UCSD-AML1 (cell line): ENCODE data around the gene POLD3.
"Not testable (repeated sequence)": the region's sequence is repeated elsewhere in the genome, so short reads cannot be mapped to it uniquely, and the experiment has no call there.

Source experiments
- DNase-seq: peaks from one replicate; lab custom pipeline; 2025; ENCODE audit not compliant: unreplicated experiment; lab: John Stamatoyannopoulos, UW

Gene POLD3

DNA sequence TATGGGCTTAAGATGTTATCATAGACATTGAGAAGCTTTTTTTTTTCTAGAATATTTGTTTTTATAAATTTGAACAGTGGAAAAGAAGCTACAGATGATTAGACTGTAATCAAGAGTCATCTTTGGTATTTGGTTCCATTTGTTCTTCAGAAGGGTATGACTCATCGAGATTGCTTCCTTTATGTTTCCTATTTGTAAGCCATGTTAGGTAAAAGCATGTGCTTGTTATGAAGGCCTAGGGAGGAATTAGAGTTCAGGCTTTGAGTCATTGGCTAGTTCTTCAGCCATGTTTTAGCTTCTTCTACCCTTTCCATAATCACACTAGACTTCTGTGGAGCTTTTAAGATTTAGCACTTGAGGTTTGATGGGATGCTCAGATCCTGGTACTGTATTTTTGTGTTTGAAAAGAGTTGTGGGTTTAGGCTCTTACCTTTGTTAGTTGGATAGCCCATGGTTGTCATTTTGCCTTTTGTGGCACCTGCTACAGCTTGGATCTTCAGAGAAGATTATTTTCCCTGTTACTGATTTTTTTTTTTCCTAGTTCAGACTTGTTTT is 44.3 kb downstream of the POLD3 start:
- DNase-seq = no peak

DNA sequence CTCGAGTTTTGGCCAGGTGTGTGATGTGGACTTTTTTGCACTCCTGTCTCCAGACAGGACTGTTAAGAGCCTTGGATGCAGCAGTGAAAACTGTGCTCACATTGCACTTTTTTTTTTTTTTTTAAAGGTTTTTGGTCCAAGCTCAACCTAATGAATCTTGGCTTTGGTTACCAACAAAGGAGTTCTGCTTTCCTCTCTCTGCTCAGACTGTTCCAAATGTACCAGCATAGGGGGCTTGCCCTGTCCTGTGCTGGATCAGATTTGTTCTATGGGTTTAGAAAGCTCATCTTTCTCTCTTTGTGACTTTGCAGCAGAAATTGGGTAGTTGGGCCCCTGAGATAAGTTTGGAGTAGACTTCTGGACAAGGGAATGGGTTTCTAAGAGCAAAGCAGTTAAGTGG is 45.3 kb downstream of the POLD3 start:
- DNase-seq = no peak

DNA sequence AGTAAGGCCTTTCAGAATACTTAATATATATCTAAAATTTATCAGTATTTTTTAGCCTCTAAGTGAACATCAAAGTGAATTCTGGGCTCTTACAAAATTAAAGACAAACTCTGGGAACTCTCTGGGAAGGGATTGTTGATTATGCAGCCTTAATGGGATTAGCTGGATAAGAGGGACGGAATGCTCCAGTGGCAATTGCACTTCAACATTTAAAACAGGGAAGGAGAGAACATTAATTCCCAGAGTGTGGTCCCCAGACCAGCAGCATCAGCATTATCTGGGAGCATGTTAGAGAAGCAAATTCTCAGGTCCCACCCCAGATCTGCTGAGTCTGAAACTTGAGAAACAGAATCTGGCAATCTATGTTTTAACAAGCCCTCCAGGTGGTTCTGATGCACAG is 46.5 kb downstream of the POLD3 start:
- no peak for DNase-seq

DNA sequence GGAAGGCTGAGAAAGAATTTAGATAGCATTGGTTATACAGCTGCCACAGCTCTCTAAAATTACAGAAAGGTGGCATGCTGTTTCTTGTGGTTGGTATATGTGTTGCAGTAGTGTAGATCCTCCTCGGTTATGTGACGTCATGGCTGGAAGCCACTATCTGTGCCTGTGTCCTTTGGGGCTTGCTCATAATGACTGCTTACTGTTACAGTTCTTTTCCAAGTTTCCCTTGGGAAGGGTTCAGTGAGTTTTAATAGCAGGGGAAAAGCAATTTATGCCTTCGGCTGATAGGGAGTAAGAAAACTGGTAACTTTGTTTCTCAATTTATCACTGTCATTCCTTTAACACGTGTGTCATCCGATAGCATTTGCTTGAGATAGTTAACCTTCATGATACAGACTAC is 47.2 kb downstream of the POLD3 start:
- no peak for DNase-seq

DNA sequence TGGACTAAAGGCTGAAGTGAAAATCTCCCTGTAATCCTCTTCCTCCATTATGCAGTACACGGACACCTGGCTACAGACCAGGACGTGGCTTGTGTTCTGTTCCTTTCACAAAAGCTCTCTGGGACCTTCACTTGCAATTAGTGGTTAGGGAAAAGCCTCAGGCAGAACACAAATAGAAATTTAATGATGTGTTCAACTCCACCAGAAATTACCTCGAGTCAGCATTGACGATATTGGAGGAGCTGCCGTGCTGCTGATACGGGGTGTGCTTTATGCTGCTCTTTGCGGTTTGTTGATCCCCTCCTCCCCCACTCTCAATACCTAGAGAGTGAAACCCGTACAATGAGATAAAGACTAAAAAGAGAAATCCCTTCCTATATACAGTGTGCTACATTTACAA is 48.9 kb downstream of the POLD3 start:
- no peak for DNase-seq

DNA sequence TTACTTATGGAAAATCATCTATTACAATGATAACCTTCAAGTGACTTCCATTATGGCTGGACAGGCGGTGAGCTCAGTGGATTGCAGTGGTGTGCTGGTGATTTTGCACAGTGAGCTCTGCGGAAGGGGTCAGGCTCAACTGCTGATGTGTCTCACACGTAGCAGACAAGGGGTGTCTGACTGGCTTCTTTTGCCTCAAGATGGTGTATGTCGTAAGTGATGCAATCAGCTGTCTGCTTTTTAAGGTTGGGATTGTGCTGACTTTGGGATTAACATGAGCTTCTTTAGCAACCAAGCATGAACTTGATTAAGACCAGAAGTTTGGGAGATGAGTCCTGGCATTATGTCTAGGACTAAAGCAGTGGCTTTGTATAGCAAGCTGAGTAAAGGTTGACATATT is 49.5 kb downstream of the POLD3 start:
- no peak for DNase-seq

DNA sequence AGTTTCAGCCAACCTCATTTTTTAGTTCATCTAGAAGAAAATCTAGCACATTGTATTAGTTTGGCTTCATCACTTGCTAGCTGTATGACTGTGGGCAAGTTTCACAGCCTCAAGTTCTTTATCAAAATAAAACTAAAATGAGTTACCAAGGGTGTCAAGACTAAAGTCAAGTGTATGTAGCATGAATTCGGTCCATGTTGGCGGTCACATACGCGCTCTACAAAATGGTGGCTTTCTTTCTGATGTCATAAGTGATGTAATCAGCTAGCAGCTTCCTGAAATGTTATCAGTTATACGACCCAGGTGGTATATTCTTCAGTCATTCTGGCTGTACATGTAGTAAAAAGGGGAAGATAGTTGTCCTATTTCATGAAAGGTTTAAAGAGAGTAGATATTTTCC is 50.5 kb downstream of the POLD3 start:
- DNase-seq = no peak

DNA sequence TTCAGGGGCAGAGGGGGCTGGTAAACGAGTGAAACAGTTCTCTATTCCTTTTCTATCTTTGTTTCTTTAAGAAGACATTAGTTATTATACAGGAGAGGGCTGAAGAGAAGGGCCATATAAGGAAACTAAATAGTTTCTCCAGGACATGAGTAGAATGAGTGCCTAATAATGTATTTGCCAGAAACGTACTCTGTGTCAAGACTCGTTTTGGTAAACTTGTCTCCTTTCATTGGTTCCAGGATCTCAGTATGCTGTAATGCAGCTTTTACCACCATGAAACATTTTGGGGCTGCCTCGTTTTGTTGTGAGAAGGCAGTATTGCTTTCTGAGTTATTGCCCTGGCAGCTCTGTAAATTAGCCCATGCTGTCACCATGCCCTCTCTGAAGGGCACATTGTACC is 51.7 kb downstream of the POLD3 start:
- no peak for DNase-seq

DNA sequence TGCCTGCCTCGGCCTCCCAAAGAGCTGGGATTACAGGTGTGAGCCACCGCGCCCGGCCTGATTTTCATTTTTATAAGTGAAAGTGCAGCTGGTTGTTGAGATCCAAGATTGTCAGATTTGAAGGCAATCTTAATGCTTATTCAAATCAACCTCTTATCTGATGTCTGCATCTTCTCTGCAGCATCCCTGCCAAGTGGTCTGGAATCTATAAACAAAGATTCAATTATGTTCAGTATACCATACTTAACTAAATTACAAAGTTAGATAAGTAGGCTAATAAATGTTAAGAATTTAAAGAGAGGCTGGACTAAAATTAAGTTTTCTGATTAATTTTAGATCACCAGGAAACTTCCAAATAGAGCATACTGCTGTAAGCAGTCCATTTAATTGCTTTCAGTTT is 53.8 kb downstream of the POLD3 start:
- no peak for DNase-seq

DNA sequence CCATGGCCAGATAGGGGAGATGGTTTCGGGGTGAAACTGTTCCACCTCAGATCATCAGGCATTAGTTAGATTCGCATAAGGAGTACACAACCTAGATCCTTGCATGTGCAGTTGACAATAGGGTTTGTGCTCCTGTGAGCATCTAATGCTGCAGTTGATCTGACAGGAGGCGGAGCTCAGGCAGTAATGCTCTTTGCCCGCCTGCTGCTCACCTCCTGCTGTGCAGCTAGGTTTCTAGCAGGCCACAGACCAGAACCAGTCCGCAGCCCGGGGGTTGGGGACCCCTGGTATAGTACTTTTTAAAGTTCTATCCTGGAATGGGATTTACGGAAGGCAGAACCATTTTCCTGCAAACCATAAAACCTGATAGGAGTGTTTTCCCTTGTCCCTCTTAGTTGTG is 54.6 kb downstream of the POLD3 start:
- no peak for DNase-seq

DNA sequence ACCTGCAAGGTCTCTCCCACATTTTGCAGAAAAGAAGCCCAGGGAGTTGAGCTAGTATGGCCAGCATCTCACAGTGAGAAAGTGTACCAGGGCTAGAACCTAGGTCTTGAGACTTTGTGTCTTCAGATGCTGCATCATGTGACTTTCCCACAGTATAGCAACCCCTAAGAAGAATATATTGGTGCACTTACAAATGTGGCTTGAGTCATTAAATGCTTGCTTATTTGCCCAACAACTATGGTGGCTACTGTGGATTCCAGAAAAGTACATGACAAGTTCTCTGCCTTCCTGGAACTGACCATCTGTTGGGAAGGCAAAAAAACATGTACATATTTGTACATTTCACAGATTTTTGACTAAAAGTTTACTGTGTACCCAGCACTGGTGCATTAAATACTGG is 55.0 kb downstream of the POLD3 start:
- DNase-seq = no peak

DNA sequence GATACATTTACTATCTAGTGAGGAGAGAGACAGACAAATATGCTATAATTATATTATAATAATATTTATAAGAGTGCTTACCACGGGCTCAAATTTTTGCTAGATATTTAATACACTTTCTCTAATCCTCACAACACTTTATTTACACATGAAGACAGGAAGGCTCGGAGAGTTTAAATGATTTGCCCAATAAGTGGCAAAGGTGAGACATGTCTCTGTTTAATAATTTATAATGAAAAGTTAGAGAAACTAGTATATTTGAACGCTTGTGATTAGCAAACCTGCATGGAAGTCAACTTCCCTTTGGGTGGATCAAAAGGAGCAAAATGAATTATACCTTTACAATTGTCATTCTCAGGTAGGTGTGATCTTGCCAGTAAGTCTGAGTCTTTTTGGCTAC is 55.4 kb downstream of the POLD3 start:
- no peak for DNase-seq

DNA sequence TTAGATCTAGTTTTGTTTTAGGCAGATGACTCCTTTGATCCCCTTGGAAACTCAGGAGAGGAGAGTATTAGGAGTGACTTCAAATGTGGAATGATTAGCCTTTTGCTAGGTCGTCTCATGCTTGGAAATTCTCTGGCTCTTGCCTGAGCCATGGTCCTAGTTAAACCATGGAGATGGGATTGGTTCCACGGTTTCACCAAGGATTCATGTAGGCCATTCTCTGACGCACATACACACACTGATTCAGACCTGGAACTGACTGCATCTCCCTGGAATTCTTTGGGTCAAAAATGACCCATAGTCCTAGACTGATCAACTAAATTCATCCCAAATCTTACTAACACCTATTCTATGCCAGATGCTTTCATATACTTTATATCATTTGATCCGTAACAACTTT is 56.5 kb downstream of the POLD3 start:
- DNase-seq = no peak

DNA sequence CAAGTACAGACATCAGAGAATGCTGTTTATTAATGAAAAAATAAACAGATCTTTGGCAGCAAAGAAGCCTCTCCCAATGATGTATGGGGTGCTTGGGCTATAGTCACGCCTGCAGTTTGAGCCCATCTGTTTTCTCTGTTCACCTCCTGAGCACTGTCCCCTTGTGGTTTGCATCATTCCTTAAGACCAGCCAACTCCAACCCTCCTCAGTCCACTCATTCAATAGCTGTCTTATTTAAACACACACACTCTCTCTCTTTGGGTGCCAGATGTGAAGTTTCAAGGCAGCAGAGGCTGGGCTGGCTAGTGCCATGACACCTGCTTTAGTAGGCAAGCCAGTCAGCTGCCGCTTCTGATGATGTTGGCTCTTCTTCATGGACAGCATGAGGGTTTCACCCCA is 58.1 kb downstream of the POLD3 start:
- DNase-seq = no peak

DNA sequence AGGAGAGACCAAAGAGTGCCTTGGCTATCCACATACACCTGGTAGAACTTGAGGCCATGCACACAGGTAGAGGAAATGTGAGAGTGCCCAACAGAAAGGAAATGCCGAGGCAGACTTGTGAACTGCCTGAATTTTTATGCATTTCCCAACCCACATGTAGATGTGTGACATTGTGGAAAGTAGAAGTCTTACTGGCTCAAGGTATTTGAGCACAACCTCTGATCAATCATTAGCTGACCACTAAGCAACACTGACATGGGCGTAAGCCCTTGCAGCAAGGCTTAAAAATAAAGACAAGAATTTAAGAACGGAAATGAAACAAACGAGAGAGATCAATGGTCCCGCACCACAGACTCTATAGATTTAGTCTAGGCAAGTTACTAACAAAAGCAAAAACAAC is 62.6 kb downstream of the POLD3 start:
- DNase-seq = no peak

DNA sequence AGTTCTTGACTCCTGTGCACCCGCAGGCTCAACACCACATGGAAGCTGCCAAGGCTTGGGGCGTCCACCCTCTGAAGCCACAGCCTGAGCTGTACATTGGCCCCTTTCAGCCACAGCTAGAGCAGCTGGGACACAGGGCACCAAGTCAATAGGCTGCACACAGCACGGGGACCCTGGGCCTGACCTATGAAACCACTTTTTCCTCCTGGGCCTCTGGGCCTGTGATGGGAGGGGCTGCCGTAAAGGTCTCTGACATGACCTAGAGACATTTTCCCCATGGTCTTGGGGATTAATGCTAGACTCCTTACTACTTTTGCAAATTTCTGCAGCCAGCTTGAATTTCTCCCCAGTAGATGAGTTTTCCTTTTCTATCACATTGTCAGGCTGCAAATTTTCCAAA is 66.7 kb downstream of the POLD3 start:
- not testable (repeated sequence) for DNase-seq

DNA sequence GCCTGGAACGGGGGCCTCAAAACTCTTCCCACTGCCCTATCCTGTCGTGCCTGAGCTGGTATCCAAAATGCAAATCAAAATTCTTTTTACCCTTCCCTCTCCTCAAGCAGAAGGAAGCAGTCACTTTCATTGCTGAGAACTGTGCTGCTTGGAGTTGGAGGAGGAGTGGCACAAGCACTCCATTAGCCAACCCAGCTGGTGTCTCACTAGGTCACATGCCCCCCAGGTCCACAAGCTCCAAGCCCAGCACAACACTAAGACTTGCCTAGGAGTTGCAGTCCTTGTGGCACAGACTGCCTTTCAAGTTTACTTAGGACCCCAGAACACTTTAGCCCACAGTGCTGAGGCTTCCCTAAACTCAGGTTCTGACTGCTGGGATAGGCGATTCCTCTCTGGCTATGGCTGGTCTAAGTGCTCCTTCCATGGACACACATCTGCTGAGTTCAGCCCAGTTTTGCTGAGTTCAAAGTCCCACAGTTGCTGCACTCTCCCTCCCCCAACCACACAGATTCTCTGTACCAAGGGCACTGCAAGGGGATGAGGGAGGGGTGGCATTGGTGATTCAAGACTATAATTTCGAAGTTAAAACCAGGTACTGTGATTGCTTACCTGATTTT is 70.2 kb downstream of the POLD3 start:
- no peak for DNase-seq

DNA sequence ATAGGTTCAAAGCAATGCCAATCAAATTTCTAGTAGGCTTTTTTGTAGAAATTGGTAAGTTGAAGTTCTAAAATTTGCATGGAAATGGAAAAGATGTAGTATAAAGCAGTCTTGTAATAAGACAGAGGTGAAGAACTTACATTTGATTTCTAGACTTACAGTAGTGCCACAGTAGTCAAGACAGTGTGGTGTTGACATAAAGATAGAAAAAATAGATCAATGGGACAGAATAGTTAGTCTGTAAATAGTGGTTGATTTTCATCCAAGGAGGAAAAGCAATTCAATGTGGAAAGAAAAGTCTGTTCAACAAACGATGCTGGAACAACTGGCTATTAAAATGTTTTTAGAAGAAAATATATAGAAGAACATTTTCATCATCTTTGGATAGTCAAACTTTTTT is 70.9 kb downstream of the POLD3 start:
- DNase-seq = no peak

DNA sequence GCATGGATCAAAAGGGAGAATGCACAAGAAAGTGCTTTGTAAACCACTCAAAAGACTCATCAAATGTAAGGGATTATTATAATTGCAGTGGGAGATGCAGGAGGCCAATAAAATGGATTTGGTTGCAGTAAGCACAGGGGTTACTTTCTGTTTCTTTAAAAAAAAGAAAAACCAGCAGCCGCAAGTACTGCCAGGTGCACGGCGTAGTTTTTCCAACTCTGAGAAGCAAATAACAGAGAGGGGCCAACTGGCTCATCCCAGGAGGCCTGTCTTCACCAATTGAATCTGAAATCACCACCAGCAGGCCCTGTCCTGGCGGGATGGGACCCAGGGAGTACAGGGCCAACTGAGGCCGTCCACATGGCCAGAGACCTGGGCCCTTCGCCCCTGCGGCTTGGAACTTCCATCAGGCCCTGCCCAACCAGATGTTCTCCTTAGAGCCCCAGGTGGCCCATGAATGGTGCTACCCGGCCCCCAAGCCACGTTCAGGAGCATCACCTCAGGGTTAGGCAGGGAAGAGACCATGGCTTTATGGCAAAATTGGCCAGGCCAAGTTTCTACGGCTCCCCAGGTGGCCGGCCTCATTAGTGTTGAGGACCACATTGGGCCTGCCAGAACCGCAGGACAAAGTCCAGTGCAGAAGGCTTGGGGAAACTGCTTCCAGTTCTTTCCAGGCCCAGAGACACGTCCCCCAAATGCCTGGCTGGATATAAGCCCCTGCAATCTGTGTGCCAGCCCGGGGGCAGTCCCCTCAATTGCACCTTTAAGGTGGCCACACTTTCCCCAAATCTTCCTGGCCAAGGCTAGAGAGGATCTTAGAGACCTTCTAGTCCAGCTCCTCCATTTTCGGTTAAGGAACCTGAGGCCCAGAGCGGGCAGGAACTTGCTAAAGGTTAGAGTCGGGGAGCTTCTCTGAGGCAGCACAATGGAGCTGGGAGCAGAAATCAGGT is 77.1 kb downstream of the POLD3 start:
- no peak for DNase-seq

DNA sequence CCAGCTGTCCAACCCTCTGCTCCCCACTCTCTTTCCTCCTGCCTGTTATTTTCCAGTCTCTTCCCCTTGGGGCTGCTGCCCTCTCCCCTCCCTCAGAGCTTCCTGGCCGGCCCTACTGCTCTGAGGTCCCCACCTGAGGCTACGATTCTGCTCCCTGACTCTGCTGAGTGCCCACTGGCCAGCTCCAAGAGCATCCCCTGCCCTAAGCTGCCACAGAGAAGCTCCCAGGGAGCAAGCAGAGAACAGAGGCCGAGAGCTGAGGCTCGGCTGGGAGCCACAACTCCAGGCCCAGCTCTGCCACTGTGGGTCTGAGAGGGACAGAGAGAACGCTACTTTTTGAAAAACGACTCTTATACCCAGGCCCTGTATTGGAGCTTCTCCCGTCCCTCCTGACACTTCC is 77.8 kb downstream of the POLD3 start:
- DNase-seq = no peak

DNA sequence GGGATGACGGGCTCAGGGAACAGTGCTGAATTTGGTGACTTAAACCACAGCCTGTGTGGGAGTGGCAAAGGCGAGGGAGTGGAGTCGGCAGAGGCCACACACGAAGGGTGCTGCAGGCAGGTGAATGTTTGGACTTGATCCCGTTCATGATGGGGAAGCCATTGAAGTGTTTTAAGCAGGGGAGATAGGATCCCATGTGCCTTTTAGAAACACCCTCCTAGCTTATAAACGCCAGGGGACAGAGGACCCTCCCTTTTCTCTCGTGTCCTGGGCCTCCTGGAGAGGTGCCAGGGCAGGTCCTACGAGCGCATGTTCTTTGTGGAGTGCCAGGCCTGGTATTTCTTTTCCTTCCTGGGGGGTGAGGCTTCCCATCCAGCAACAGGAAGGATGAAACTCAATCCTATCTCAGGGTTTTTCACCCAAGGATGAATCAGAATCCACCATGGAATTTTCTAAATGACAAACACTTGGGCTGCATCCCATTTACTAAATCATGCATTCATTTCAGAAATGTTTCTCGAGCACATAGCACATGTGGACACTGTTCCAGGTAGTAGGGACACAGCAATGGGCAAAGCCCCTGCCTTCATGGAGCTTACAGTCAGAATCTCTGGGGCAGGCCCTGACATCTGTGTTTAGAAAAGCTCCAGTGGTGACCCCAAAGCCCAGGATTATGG is 79.3 kb downstream of the POLD3 start:
- no peak for DNase-seq
